Body of pancreas (tissue), 4 donors: ENCODE data around the gene GDF2. TPM values are rescaled to one million over a fixed set of nuclear protein-coding genes. Genes with fewer than 3 reads are reported as not detected.
A peak's percentile ranks its signal among the peaks of the same experiment; 100 is the strongest.

Experiments used
- ATAC-seq: fragments of 150-250 bp; one replicate; pipeline ENCODE4 v1.9.1; 2016
- DNase-seq, 4 donors: peaks; one replicate each; pipeline ENCODE4 v3.0.0-alpha.2; 2019
- H3K27ac ChIP-seq, 4 donors: fragments of 200-600 bp; sonication (generic); 1 replicate in 3 of 4; 2 replicates in 1 of 4; pipeline versions ENCODE4 v1.5.1 to v1.6.1; 2016 to 2019; ENCODE audit warnings: mild to moderate bottlenecking in 1 of 4, mixed read lengths in 1 of 4, moderate library complexity in 1 of 4
- H3K27me3 ChIP-seq, 2 donors: fragments of 200-600 bp; sonication (generic); one replicate each; pipeline ENCODE4 v1.6.0; 2016; ENCODE audit warnings: mild to moderate bottlenecking in 1 of 2
- H3K36me3 ChIP-seq, 2 donors: fragments of 200-600 bp; sonication (generic); replicated peaks in 1 of 2; 2 replicates each; pipeline ENCODE4 v1.5.1; 2016; ENCODE audit warnings: low read depth in 2 of 2; ENCODE audit not compliant: insufficient read depth in 1 of 2
- H3K4me1 ChIP-seq: fragments of 200-600 bp; sonication (generic); one replicate; pipeline ENCODE4 v1.6.0; 2016
- H3K4me3 ChIP-seq, 2 donors: fragments of 200-600 bp; sonication (generic); 1 replicate in 1 of 2; 2 replicates in 1 of 2; pipeline ENCODE4 v1.5.1; 2016 to 2019
- H3K9me3 ChIP-seq, 3 donors: fragments of 200-600 bp; sonication (generic); 1 replicate in 2 of 3; 2 replicates in 1 of 3; pipeline ENCODE4 v1.5.1; 2016
- POLR2A ChIP-seq, 3 donors: fragments of 450-650 bp; IDR thresholded peaks; one replicate each; pipeline ENCODE4 v1.6.1; 2016; ENCODE audit warnings: antibody characterized with exemption in 3 of 3, mild to moderate bottlenecking in 2 of 3
- WGBS, 2 donors: methylation state at CpG; one replicate each; pipeline ENCODE4 v1.1.5; 2017; 5-methylcytosine and 5-hydroxymethylcytosine counted together
- intact Hi-C: fragments of 100-400 bp; cut with DNase I; formaldehyde crosslinking; loops from one replicate; pipeline ENCODE4 v1.15.1; 2023
- total RNA-seq, 2 donors: library from RNA; depleted of rRNA; stranded (reverse); fragments of >200 nt; gene quantifications; one replicate each; pipeline ENCODE4 v1.1.0, GENCODE V29; 2016
- TF ChIP-seq, protein P1 (sequence below), 7 experiments: fragments of 450-650 bp in 4 of 7; fragments of 200-600 bp in 3 of 7; sonication (generic) in 3 of 7; IDR thresholded peaks; one replicate each; pipeline ENCODE4 v1.5.1; 2016 to 2019; ENCODE audit warnings: antibody characterized with exemption in 7 of 7

The GDF2 gene
- total RNA-seq, 2 donors from 2014 or later: not detected

DNA sequence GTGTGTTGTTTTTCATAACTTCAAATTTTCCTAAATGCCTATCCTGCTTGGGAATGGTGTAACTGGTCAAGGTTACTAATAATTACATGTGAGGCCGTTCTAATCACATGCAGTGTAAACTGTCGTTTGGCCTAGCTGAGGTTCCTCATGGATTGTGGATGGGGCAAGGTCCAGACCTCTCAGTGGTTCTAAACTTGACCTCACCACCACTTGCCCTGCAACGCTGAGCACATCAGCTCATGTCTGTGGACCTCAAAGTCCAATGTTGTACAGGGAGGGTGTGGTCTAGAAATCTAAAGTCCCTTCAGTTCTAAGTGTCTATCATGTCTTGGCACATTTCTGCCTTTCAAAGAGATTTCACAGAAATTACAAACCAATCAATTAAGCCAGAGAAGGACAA is 41.5 kb downstream of the GDF2 start:
- DNase-seq: no peak
- no peak overlapping the region for H3K27ac ChIP-seq
- ATAC-seq: no peak
- peaks cover 9% of the 10 kb centered on the region for H3K4me1 ChIP-seq
- TF ChIP-seq, protein P1, sequence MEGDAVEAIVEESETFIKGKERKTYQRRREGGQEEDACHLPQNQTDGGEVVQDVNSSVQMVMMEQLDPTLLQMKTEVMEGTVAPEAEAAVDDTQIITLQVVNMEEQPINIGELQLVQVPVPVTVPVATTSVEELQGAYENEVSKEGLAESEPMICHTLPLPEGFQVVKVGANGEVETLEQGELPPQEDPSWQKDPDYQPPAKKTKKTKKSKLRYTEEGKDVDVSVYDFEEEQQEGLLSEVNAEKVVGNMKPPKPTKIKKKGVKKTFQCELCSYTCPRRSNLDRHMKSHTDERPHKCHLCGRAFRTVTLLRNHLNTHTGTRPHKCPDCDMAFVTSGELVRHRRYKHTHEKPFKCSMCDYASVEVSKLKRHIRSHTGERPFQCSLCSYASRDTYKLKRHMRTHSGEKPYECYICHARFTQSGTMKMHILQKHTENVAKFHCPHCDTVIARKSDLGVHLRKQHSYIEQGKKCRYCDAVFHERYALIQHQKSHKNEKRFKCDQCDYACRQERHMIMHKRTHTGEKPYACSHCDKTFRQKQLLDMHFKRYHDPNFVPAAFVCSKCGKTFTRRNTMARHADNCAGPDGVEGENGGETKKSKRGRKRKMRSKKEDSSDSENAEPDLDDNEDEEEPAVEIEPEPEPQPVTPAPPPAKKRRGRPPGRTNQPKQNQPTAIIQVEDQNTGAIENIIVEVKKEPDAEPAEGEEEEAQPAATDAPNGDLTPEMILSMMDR (IDR thresholded peaks at IDR 0.05): no peak
- H3K9me3 ChIP-seq: no peaks in the 10 kb centered on the region
- WGBS, 2 donors: 46 to 55% methylated on average over 3 of the region's 3 CpGs
- no peak overlapping the region for H3K4me3 ChIP-seq
- H3K27me3 ChIP-seq: no peaks in the 10 kb centered on the region
- intact Hi-C loops: no loop called here
- H3K36me3 ChIP-seq: no peaks in the 10 kb centered on the region

DNA sequence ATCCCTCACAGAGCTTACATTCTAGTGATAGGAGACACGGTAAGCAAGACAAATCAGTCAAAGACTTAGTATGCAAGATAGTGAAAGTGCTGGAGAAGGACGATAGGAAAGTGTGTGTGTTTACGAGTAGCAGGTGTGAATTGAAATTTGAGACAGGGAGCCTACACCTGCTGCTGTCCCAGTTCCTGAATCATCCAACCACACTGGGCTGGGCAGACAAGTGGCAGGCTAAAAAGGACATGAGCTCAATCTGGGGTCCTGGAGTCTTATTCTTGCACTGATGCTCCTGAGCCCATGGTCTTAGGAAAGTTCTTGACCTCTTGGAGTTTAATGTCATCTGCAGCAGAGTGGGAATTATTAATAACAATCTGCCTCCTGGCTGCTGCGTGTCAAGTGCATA is 42.1 kb downstream of the GDF2 start:
- ATAC-seq (no peak), DNase-seq (peak in 1 of 4 donors; percentile 35)
- H3K36me3 ChIP-seq: no peaks in the 10 kb centered on the region
- peaks cover 9% of the 10 kb centered on the region for H3K4me1 ChIP-seq
- intact Hi-C loops: no loop called here
- TF ChIP-seq POLR2A (IDR thresholded peaks at IDR 0.05): no peak
- TF ChIP-seq, protein P1 (IDR thresholded peaks at IDR 0.05): no peak
- H3K4me3 ChIP-seq: no peak overlapping the region
- 21 to 32% methylated on average over 4 of the region's 4 CpGs for WGBS, 2 donors
- no peak overlapping the region for H3K27ac ChIP-seq
- no peaks in the 10 kb centered on the region for H3K27me3 ChIP-seq
- no peaks in the 10 kb centered on the region for H3K9me3 ChIP-seq

DNA sequence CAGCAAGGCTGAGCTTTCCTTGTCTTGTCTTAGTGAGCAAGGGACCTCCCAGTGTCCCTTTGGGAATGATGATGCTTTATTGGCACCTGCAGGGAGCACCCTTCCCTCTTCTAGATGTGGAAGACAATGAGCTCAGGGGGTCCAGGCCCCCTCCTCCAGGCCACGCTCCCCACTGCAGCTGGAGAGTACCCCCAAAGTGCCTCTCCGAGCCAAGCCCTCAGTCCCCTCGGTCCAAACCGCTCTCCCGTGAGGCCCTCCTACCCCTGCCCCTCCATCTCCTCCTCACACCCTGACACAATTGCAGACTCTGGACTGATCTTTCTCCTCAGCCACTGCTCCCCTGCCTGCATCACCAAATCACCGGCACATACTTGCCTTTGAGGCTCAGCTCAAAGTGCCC is 42.7 kb downstream of the GDF2 start:
- ATAC-seq: no peak
- intact Hi-C loops: no loop called here
- no peaks in the 10 kb centered on the region for H3K36me3 ChIP-seq
- no peaks in the 10 kb centered on the region for H3K27me3 ChIP-seq
- H3K4me3 ChIP-seq: no peak overlapping the region
- no peaks in the 10 kb centered on the region for H3K9me3 ChIP-seq
- WGBS, 2 donors: 94 to 99% methylated on average over 5 to 6 of the region's 6 CpGs
- no peak for DNase-seq
- peaks cover 9% of the 10 kb centered on the region for H3K4me1 ChIP-seq
- TF ChIP-seq, protein P1 (IDR thresholded peaks at IDR 0.05): no peak
- no peak for TF ChIP-seq POLR2A (IDR thresholded peaks at IDR 0.05)
- no peak overlapping the region for H3K27ac ChIP-seq

DNA sequence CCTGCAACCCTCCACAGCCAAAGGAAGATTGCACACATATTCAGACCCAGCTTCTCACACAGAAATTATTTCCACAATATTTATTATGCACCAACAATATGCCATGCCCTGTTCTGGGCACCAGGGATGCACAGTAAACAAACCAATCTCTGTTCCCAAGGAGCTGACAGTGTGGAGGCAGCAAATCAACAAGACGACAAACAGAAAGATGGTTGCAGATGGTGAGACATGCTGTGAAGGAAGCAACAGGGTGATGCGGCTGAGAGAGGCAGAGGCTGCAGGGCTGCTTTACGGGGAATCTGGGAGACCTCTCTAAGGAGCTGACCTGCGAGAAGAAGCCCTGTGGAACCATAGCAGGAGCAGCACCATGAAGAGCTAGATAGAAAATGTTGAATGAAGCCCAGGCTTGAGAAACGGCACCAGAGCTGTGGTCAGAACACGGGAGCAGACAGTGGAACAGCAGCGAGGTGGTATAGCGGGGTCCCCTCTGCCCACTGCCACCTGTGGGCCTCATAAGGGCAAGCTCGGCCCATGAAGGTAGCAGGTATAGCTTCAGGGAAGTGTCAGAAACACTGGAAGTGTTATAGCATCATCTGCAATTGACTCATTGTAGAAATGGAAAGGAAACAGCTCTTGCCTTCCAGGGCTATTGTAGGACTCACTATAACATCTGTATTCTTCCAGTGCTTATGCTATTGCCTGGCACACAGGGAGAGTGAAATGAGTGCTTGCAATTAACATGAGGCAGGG is 43.4 kb downstream of the GDF2 start:
- Histone ChIP-seq H3K27ac (no peak overlapping the region), H3K27me3 (no peaks in the 10 kb centered on the region), H3K9me3 (no peaks in the 10 kb centered on the region), H3K4me1 (peaks cover 9% of the 10 kb centered on the region), H3K36me3 (no peaks in the 10 kb centered on the region), H3K4me3 (no peak overlapping the region)
- WGBS, 2 donors: 84 to 91% methylated on average over 9 of the region's 9 CpGs
- TF ChIP-seq, protein P1 (IDR thresholded peaks at IDR 0.05): no peak
- no peak for TF ChIP-seq POLR2A (IDR thresholded peaks at IDR 0.05)
- DNase-seq: no peak
- intact Hi-C loops: no loop called here
- ATAC-seq: no peak

DNA sequence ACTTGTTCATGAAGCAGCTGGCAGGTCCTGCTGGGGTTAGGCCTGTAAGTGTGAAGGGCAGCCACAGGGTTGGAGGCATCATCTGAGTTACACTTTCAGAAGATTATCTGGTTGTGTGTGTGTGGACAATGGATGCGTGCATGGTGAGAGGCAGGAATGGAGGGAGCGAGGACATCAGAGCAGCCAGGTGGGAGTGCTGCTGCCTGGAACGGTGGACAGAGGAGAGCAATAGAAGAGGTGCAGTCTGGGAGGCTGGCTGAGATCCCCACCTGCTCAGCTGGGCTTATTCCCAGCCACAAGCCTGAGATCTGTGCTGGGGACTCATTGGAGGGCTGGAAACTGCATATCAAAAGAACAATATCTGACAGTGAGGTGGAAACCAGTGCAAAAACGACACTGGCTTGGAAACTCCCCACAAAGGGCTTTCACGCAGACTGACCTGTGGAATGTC is 44.0 kb downstream of the GDF2 start:
- Histone ChIP-seq H3K27me3 (no peaks in the 10 kb centered on the region), H3K36me3 (no peaks in the 10 kb centered on the region), H3K4me3 (no peak overlapping the region), H3K4me1 (peaks cover 9% of the 10 kb centered on the region), H3K27ac (no peak overlapping the region), H3K9me3 (no peaks in the 10 kb centered on the region)
- no peak for TF ChIP-seq POLR2A (IDR thresholded peaks at IDR 0.05)
- TF ChIP-seq, protein P1 (IDR thresholded peaks at IDR 0.05): no peak
- ATAC-seq (peak; percentile 43), DNase-seq (peak in 3 of 4 donors; percentile 34 to 71 (median 43))
- WGBS, 2 donors: 39 to 41% methylated on average over 5 of the region's 5 CpGs
- intact Hi-C loops: no loop called here
